DOHH2 (cell line): ENCODE results near the gene ANO9.
"Not testable (repeated sequence)": the region's sequence is repeated elsewhere in the genome, so short reads cannot be mapped to it uniquely, and the experiment has no call there.

Source experiments
- H3F3A ChIP-seq: fragments of 200-600 bp; sonication (generic), shearing (Covaris generic); 2 replicates; pipeline ENCODE4 v1.6.0; 2016; ENCODE audit warnings: antibody characterized with exemption, mild to moderate bottlenecking; ENCODE audit not compliant: control insufficient read depth, insufficient read depth
- H3K27ac ChIP-seq: fragments of 200-600 bp; sonication (generic); 2 replicates; pipeline ENCODE4 v1.5.1; 2014; ENCODE audit warnings: low read depth, mild to moderate bottlenecking, low read length, moderate library complexity
- H3K27me3 ChIP-seq: fragments of 200-600 bp; sonication (generic); 2 replicates; pipeline ENCODE4 v1.6.1; 2014; ENCODE audit warnings: mild to moderate bottlenecking, low read length, mixed read lengths; ENCODE audit not compliant: control insufficient read depth
- H3K36me3 ChIP-seq: fragments of 200-600 bp; sonication (generic); 2 replicates; pipeline ENCODE4 v1.6.1; 2014; ENCODE audit warnings: mild to moderate bottlenecking, low read length, moderate library complexity, mixed read lengths; ENCODE audit not compliant: control insufficient read depth
- H3K4me1 ChIP-seq: fragments of 200-600 bp; sonication (generic); 2 replicates; pipeline ENCODE4 v1.6.1; 2014; ENCODE audit warnings: mild to moderate bottlenecking, low read length, mixed read lengths; ENCODE audit not compliant: control insufficient read depth
- H3K4me2 ChIP-seq: fragments of 200-600 bp; sonication (generic); 2 replicates; pipeline ENCODE4 v1.6.0; 2014; ENCODE audit warnings: mild to moderate bottlenecking, low read length, moderate library complexity
- H3K4me3 ChIP-seq: fragments of 200-600 bp; sonication (generic); 2 replicates; pipeline ENCODE4 v1.5.1; 2014; ENCODE audit warnings: mild to moderate bottlenecking, low read length, mixed read lengths
- H3K79me2 ChIP-seq: fragments of 200-600 bp; sonication (generic); 2 replicates; pipeline ENCODE4 v1.6.1; 2014; ENCODE audit warnings: mild to moderate bottlenecking, low read length, mixed read lengths; ENCODE audit not compliant: control insufficient read depth
- H3K9me2 ChIP-seq: fragments of 200-600 bp; sonication (generic); replicated peaks from 2 replicates; pipeline ENCODE4 v1.6.1; 2014; ENCODE audit warnings: mild to moderate bottlenecking, low read length, mixed read lengths; ENCODE audit not compliant: control insufficient read depth
- H3K9me3 ChIP-seq: fragments of 200-600 bp; sonication (generic); 2 replicates; pipeline ENCODE4 v1.6.1; 2014; ENCODE audit warnings: antibody characterized with exemption, low read length, mixed read lengths; ENCODE audit not compliant: control insufficient read depth, insufficient read depth
- H4K20me1 ChIP-seq: fragments of 200-600 bp; sonication (generic); 2 replicates; pipeline ENCODE4 v1.6.0; 2014; ENCODE audit warnings: low read depth, mild to moderate bottlenecking, antibody characterized with exemption, low read length, moderate library complexity; ENCODE audit not compliant: control insufficient read depth, insufficient read depth
- CTCF ChIP-seq: fragments of 200-600 bp; sonication (generic); IDR thresholded peaks from one replicate; pipeline ENCODE4 v1.5.1; 2014; ENCODE audit warnings: antibody characterized with exemption, mild to moderate bottlenecking, low read depth, low read length; ENCODE audit not compliant: poor library complexity, severe bottlenecking
- EZH2phosphoT487 ChIP-seq: fragments of 200-600 bp; sonication (generic); IDR thresholded peaks from 2 replicates; pipeline ENCODE4 v1.6.1; 2017; ENCODE audit warnings: borderline replicate concordance, mild to moderate bottlenecking, antibody characterized with exemption, low read length, moderate library complexity, mixed read lengths

The ANO9 gene

GRCh38 chr11:390175-390574, 51.6 kb downstream of the ANO9 start:
- H3F3A ChIP-seq: no peaks in the 10 kb centered on the region
- H4K20me1 ChIP-seq: no peaks in the 10 kb centered on the region
- no peaks in the 10 kb centered on the region for H3K36me3 ChIP-seq
- no peak for TF ChIP-seq EZH2phosphoT487
- no peak for TF ChIP-seq CTCF
- H3K4me2 ChIP-seq: no peak overlapping the region
- H3K9me3 ChIP-seq: peaks cover 13% of the 10 kb centered on the region
- no peaks in the 10 kb centered on the region for H3K79me2 ChIP-seq
- no peak overlapping the region for H3K4me3 ChIP-seq
- no peak overlapping the region for H3K27ac ChIP-seq
- no peaks in the 10 kb centered on the region for H3K27me3 ChIP-seq
- H3K9me2 ChIP-seq: no peaks in the 10 kb centered on the region
- H3K4me1 ChIP-seq: no peaks in the 10 kb centered on the region

GRCh38 chr11:389369-389768, 52.4 kb downstream of the ANO9 start:
- H3K4me2 ChIP-seq, H3F3A ChIP-seq, H3K4me1 ChIP-seq, H3K27ac ChIP-seq, H4K20me1 ChIP-seq, H3K27me3 ChIP-seq, H3K9me2 ChIP-seq, H3K4me3 ChIP-seq, H3K36me3 ChIP-seq, H3K79me2 ChIP-seq: not testable (repeated sequence)
- peaks cover 13% of the 10 kb centered on the region for H3K9me3 ChIP-seq

GRCh38 chr11:387193-387793, 54.5 kb downstream of the ANO9 start:
- no peak overlapping the region for H3K4me2 ChIP-seq
- H3K27ac ChIP-seq: no peak overlapping the region
- H3K4me3 ChIP-seq: no peak overlapping the region
- H3K9me2 ChIP-seq: no peaks in the 10 kb centered on the region
- H3K79me2 ChIP-seq: no peaks in the 10 kb centered on the region
- no peak for TF ChIP-seq CTCF
- H3K9me3 ChIP-seq: peaks cover 13% of the 10 kb centered on the region
- no peaks in the 10 kb centered on the region for H3F3A ChIP-seq
- no peaks in the 10 kb centered on the region for H3K36me3 ChIP-seq
- H3K4me1 ChIP-seq: no peaks in the 10 kb centered on the region
- no peaks in the 10 kb centered on the region for H3K27me3 ChIP-seq
- H4K20me1 ChIP-seq: no peaks in the 10 kb centered on the region

- H4K20me1 ChIP-seq: no peaks in the 10 kb centered on the region
- no peaks in the 10 kb centered on the region for H3K4me1 ChIP-seq
- no peaks in the 10 kb centered on the region for H3K27me3 ChIP-seq
- no peak overlapping the region for H3K4me3 ChIP-seq
- H3K9me3 ChIP-seq: peaks cover 13% of the 10 kb centered on the region
- H3K4me2 ChIP-seq: no peak overlapping the region
- H3K27ac ChIP-seq: no peak overlapping the region
- no peaks in the 10 kb centered on the region for H3K79me2 ChIP-seq
- no peaks in the 10 kb centered on the region for H3K36me3 ChIP-seq
- no peaks in the 10 kb centered on the region for H3F3A ChIP-seq
- TF ChIP-seq CTCF: no peak
- no peak for TF ChIP-seq EZH2phosphoT487
- H3K9me2 ChIP-seq: no peaks in the 10 kb centered on the region
Measured at GRCh38 chr11:386483-386882, 55.3 kb downstream of the ANO9 start.
